A673 (cell line): Measurements from ENCODE around the gene PLA2G6. TPM values are rescaled to one million over a fixed set of nuclear protein-coding genes. Genes with fewer than 3 reads are reported as not detected.

Experiments
- BruUV-seq: library from RNA; stranded (reverse); fragments of 400-500 nt; replicated peaks from 2 replicates; lab custom pipeline; 2021; lab: Mats Ljungman, UMichigan
- CTCF ChIA-PET: fragments of 300-600 bp; sonication (Branson Sonifier 250); formaldehyde crosslinking; loops from one replicate; lab custom pipeline; 2022; ENCODE audit warnings: antibody characterized with exemption; lab: Charles Lee
- POLR2A ChIA-PET: fragments of 300-600 bp; sonication (Branson Sonifier 250); formaldehyde crosslinking; loops from one replicate; lab custom pipeline; 2022; ENCODE audit warnings: antibody characterized with exemption; ENCODE audit not compliant: low non-redundant PET; lab: Charles Lee
- DNase-seq: peaks from one replicate; pipeline ENCODE4 v3.0.0-alpha.2; 2015; ENCODE audit warnings: low spot score
- H3K27ac ChIP-seq: fragments of 200-600 bp; sonication (generic); 2 replicates; pipeline ENCODE4 v1.5.1; 2016; ENCODE audit warnings: mixed run types, low read depth, mild to moderate bottlenecking, mixed read lengths, antibody characterized with exemption, low read length; ENCODE audit not compliant: poor library complexity, severe bottlenecking
- H3K27me3 ChIP-seq: fragments of 200-600 bp; sonication (generic); replicated peaks from 2 replicates; pipeline ENCODE4 v1.6.1; 2017; ENCODE audit warnings: mixed run types, low read depth, mild to moderate bottlenecking, mixed read lengths, antibody characterized with exemption, low read length; ENCODE audit not compliant: insufficient read depth, poor library complexity
- H3K36me3 ChIP-seq: fragments of 200-600 bp; sonication (generic); 2 replicates; pipeline ENCODE4 v1.6.1; 2016; ENCODE audit warnings: mixed run types, mild to moderate bottlenecking, mixed read lengths, antibody characterized with exemption, low read length; ENCODE audit not compliant: insufficient read depth, poor library complexity, severe bottlenecking
- H3K4me1 ChIP-seq: fragments of 200-600 bp; sonication (generic); 2 replicates; pipeline ENCODE4 v1.6.1; 2017; ENCODE audit warnings: mixed run types, mild to moderate bottlenecking, mixed read lengths, antibody characterized with exemption, low read length; ENCODE audit not compliant: insufficient read depth, poor library complexity, severe bottlenecking
- H3K4me3 ChIP-seq: fragments of 200-600 bp; sonication (generic); 2 replicates; pipeline ENCODE4 v1.5.1; 2016; ENCODE audit warnings: low read depth, mixed run types, mild to moderate bottlenecking, mixed read lengths, low read length; ENCODE audit not compliant: poor library complexity, severe bottlenecking
- H3K9me3 ChIP-seq: fragments of 200-600 bp; sonication (generic); 2 replicates; pipeline ENCODE4 v1.6.1; 2016; ENCODE audit warnings: mixed run types, low read depth, mild to moderate bottlenecking, mixed read lengths, antibody characterized with exemption, low read length; ENCODE audit not compliant: poor library complexity, severe bottlenecking
- EZH2 ChIP-seq: fragments of 200-600 bp; sonication (generic); IDR thresholded peaks from 2 replicates; pipeline ENCODE4 v1.6.1; 2017; ENCODE audit warnings: borderline replicate concordance, low read depth, mild to moderate bottlenecking, mixed read lengths, antibody characterized with exemption, low read length; ENCODE audit not compliant: poor library complexity, severe bottlenecking
- intact Hi-C: fragments of 100-400 bp; cut with micrococcal nuclease; formaldehyde crosslinking; loops from one replicate; pipeline ENCODE4 v1.10.0; 2022; ENCODE audit not compliant: unreplicated experiment
- total RNA-seq: library from RNA; stranded (reverse); gene quantifications from 2 replicates; pipeline ENCODE4 v1.2.3, GENCODE V29; 2021
- TF ChIP-seq, protein P1 (sequence below): fragments of 300-800, 200-600 bp; sonication (generic); conservative IDR thresholded peaks from 2 replicates; pipeline ENCODE4 v1.5.1; 2017; ENCODE audit warnings: low read depth, mild to moderate bottlenecking, antibody characterized with exemption, low read length, moderate library complexity, mixed read lengths

PLA2G6 gene
- total RNA-seq, 1 experiment from 2014 or later, result 31.8 TPM

DNA sequence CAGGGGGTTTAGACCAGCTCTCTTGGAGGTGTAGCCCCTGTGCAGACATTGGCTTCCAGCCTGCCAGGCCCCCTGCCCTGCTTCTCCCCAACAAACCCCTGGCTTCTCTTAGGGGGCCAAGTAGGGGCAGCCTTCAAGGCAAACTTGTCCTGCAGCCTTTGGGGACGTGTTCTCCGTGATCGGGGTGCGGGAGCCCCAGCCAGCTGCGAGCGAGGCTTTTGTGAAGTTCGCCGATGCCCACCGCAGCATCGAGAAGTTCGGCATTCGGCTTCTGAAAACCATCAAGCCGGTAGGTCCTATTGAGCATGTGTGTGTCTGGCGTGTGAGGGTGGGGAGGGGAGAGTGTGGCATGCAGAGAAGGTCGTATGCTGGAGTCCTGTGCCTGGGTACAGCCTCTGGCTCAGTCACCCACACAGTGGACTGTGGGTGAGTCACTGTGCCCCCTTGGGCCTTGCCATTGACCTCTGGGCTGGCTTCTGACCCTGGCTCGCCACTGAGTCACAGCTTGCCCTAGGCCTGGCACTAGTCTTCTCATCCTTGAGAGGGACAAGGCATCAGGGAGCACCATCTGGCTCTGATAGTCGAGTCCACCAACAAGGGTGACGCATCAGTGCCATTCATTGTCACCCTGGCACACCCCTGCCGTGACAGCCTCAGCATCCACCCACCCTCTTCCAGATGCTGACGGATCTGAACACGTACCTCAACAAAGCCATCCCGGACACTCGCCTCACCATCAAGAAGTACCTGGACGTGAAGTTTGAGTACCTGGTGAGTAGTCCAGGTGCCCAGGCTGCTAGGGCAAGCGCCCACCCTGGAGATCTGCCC lies 109.1 kb downstream of the PLA2G6 start:
- H3K4me1 ChIP-seq, result no peaks in the 10 kb centered on the region
- no peaks in the 10 kb centered on the region for H3K36me3 ChIP-seq
- no peak for DNase-seq
- no peak overlapping the region for H3K4me3 ChIP-seq
- no peaks in the 10 kb centered on the region for H3K9me3 ChIP-seq
- CTCF ChIA-PET, result no interaction called here
- POLR2A ChIA-PET, result no interaction called here
- no peak overlapping the region for H3K27ac ChIP-seq
- no peaks in the 10 kb centered on the region for H3K27me3 ChIP-seq
- TF ChIP-seq, protein P1, sequence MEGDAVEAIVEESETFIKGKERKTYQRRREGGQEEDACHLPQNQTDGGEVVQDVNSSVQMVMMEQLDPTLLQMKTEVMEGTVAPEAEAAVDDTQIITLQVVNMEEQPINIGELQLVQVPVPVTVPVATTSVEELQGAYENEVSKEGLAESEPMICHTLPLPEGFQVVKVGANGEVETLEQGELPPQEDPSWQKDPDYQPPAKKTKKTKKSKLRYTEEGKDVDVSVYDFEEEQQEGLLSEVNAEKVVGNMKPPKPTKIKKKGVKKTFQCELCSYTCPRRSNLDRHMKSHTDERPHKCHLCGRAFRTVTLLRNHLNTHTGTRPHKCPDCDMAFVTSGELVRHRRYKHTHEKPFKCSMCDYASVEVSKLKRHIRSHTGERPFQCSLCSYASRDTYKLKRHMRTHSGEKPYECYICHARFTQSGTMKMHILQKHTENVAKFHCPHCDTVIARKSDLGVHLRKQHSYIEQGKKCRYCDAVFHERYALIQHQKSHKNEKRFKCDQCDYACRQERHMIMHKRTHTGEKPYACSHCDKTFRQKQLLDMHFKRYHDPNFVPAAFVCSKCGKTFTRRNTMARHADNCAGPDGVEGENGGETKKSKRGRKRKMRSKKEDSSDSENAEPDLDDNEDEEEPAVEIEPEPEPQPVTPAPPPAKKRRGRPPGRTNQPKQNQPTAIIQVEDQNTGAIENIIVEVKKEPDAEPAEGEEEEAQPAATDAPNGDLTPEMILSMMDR, result no peak
- TF ChIP-seq EZH2, result no peak
- intact Hi-C loops, result no loop called here
- no TSS peak for BruUV-seq

DNA sequence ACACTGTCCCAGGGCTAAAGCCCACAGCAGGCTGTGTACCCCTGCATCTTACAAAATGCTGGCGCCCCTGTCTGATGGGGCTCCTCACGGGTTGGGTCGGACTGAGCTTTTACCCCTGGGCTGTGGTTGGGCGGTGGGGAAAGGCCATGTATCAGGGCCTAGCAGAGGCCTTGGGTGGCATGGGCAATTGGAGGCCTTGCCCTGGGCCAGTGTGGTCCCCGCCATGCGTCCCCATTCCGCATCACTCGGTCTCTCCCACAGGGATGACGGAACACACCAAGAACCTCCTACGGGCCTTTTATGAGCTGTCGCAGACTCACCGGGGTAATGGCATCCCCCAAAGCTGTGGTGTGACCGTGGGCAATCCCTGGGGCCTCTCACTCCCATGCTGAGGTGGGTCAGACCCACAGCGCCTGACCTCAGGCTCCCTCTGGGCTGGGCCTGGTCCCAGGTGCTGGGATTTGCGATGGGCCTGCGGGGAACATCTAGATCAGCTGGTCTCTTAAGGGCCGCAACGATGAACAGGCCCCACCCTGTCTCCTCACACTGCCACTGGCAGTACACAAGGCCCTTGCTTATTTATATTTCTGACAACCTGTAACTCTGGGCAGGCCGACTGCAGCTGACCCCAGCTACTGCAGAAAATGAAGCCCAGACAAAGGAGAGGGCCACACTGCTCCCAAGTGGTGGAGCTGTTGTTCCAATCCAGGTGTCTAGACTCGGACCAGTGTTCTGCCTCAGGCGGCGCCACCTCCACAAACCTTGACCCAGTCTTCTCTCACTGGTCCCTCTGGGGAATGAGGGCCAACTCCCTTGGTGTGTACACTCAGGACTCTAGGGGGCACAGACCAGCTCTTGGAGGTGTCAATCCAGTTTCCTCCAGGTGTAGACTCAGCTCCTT lies 110.0 kb downstream of the PLA2G6 start:
- Histone ChIP-seq H3K27ac (no peak overlapping the region), H3K9me3 (no peaks in the 10 kb centered on the region), H3K4me3 (no peak overlapping the region), H3K36me3 (no peaks in the 10 kb centered on the region), H3K27me3 (no peaks in the 10 kb centered on the region), H3K4me1 (no peaks in the 10 kb centered on the region)
- CTCF ChIA-PET, result no interaction called here
- BruUV-seq, result no TSS peak
- POLR2A ChIA-PET, result no interaction called here
- TF ChIP-seq, protein P1, result no peak
- TF ChIP-seq EZH2, result no peak
- DNase-seq, result no peak
- intact Hi-C loops, result no loop called here

DNA sequence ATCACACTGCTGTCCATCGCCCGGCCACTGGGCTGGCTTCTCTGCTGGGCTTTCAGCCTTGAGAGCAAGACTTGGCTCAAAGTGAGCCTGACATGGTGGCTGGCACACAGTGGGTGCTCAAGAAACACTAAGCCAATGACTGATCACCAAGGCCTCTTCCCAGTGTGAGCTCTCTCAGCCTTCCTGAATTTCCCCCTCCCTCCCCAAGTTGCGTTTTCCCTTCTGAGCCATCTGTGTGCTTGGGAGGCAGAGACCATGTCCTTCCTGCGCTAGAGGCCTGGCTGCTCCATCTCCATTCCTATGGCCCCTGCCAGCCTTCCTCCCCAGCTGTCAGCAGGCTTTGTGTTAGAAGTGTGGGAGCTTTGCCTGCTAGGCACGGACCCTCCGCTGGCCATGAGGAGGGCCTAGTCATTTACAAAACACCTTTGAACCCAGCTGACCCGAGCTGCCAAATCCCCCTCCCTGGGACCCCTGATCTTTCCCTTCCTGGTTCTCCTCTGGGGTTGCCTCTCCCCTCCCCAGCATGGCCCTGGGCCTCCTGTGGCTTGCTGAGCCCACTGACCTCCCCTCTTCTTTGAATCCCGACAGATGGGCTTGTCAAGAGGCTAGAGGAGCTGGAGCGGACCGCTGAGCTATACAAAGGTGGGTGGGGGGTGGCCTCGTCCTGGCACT lies 111.2 kb downstream of the PLA2G6 start:
- DNase-seq, result no peak
- CTCF ChIA-PET, result no interaction called here

More for the DNA sequence above, 111.2 kb downstream of the PLA2G6 start:
- no peaks in the 10 kb centered on the region for H3K27me3 ChIP-seq
- H3K9me3 ChIP-seq, result no peaks in the 10 kb centered on the region
- no peak overlapping the region for H3K4me3 ChIP-seq
- H3K4me1 ChIP-seq, result no peaks in the 10 kb centered on the region
- no peak overlapping the region for H3K27ac ChIP-seq
- intact Hi-C loops, result no loop called here
- TF ChIP-seq, protein P1, result no peak
- no peak for TF ChIP-seq EZH2
- H3K36me3 ChIP-seq, result no peaks in the 10 kb centered on the region
- POLR2A ChIA-PET, result no interaction called here
- no TSS peak for BruUV-seq
